ENCODE results near the gene FBXO42.

FBXO42 gene

DNA sequence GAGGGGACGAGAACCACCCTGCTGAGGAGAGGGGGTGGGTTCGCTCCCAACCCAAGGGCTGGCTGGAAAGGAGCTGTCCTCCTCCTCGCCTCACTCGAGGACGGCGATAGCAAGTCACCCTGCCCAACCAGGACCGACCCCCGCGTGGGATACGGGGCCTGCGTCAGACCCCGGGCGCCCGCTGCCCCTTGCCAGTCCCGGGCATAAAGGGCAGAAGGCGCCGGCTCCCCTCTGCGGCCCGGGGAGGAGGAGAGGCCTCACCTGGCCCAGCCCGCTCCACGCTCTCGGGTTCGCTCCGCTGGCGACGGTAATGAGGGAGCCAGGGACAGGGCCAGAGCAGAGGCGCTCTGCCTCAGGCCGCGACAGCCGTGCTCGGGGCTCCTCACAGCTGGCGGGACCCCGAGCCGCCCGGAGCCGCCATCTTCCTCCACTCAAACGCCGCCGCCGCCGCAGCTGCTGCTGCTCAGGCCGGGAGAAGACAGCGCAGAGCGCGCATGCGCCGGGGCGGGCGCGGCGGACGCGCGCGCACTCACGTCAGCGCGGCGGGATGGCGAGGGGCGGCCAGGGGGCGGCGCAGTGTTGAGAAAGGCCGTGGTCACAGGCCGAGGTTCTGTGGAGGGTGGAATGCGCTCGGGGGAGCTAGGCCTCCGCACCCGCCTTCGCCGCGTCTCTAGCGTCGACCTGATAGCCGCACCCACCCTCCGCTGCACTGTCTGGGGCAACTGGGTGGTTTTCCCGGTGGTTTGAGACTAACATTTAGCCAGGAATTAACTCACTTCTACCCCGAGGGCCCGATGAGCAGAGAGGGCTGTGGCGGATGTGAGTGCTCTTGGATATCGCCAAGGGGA, at the start of gene FBXO42:
FBXO42 (minus strand) TSS at position 487 of the 848 bp plus-strand sequence. CDS start 37,062 bp downstream, outside the sequence.
- DNase-seq (ENCODE audit: low spot score): peak; percentile 90

DNA sequence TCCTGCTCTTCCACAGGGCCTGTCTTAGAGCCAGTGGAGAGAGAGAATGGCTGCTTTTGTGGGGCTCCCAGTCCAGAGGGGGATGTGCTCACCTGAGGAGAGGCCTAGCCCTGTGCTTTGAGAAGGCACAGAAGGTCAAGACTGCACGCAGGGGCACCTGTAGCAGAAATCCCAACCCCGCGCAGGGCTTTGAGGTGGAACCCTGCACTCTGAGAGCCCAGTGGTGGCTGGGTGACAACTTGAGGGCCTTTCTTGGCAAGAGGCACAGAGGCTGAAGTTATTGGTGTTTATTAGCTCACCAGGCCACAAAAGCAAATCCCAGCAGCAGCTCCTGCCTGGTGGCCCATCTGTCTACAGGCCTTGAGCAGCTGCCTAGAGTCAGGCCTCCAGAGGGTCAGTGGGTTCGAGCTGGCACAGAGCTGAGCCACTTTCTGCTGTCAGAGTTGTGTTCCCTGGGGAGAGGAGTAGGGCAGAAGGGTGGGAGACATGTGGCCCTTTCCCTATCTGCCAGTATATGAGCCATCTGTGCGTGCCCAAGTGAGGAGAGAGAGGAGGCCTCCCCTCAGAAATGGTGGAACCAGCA, 46.2 kb upstream of the FBXO42 start:
- no peak for DNase-seq (ENCODE audit: low spot score)

GRCh38 chr1:16397120-16397519, 44.8 kb upstream of the FBXO42 start:
- no peak for DNase-seq (ENCODE audit: low spot score)

- no peak for DNase-seq (ENCODE audit: low spot score)
Observed at GRCh38 chr1:16396591-16396990, 44.3 kb upstream of the FBXO42 start.

DNA sequence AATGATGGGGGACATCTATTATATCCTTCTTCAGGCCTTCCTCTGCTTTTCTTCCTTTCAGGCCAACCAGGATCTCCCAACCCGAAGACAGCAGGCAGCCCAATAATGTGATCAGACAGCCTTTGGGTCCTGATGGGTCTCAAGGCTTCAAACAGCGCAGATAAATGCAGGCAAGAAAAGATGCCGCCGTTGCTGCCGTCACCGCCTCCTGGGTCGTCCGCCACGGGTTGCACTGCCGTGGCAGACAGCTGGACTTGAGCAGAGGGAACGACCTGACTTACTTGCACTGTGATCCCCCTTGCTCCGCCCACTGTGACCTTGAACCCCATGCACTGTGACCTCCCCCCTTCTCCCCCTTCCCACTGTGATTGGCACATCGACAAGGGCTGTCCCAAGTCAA, 42.7 kb upstream of the FBXO42 start:
- DNase-seq (ENCODE audit: low spot score): no peak

GRCh38 chr1:16393570-16394521, 41.6 kb upstream of the FBXO42 start:
- no peak for DNase-seq (ENCODE audit: low spot score)

- DNase-seq (ENCODE audit: low spot score): no peak
Observed at GRCh38 chr1:16392740-16393569, 40.7 kb upstream of the FBXO42 start.

GRCh38 chr1:16391411-16391810, 39.1 kb upstream of the FBXO42 start:
- no peak for DNase-seq (ENCODE audit: low spot score)

- no peak for DNase-seq (ENCODE audit: low spot score)
Observed at GRCh38 chr1:16387201-16388188, 35.2 kb upstream of the FBXO42 start.

GRCh38 chr1:16386454-16387113, 34.3 kb upstream of the FBXO42 start:
- DNase-seq (ENCODE audit: low spot score): peak; percentile 65

DNA sequence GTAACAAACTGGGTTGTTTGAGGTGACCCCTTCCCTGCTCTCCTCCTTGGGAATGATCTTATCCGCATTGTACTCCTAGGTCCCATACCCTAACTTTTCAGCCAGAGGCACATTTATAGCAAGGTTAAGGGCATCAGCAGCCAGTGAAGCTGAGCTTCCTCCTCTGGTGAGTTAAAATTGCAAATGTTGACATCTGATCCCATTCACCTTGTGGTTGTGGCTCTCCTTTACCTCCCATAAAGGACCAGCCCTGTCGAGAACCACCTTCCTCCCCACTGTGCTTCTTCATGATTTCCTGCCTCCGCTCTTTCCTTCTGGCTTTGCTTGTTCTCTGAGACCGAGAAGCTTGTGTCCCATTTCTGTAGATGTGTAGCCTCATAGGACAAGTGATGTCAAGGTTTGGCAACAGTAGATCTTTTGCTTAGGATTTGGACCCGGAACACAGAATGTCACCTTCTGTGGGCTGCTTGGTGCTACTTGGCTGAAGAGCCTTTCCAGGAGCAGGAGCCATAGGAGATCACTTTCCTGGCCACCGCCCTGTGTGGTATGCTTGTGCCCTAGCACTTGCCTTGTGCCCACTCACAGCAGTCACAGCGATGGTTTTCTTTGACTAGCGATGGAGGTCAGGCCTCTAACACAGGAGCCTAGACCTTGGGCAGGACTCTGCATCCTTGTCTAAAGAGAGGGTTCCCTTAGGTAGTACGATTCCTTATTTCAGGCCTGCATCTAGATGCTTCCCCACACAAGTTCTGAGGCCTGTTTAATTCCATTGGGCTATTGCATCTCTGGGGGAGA, 33.6 kb upstream of the FBXO42 start:
- DNase-seq (ENCODE audit: low spot score): no peak

DNA sequence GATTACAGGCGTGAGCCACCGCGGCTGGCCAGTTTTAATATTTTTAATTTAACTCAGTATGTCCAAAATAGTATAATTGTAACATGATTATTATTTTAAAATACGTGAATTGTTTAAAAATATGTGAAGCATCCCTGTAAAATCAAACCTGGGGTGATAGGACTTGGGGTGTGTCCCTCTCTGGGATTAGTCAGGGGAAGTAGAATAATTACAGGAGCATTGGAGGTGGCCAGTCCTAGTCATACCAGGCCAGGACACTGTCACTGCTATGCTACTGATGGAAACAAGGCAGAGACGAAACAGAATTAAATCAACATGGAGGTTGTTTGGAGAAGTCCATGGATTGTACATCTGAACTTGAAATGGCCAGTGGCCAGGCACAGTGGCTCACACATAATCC, 31.6 kb upstream of the FBXO42 start:
- DNase-seq (ENCODE audit: low spot score): no peak

DNA sequence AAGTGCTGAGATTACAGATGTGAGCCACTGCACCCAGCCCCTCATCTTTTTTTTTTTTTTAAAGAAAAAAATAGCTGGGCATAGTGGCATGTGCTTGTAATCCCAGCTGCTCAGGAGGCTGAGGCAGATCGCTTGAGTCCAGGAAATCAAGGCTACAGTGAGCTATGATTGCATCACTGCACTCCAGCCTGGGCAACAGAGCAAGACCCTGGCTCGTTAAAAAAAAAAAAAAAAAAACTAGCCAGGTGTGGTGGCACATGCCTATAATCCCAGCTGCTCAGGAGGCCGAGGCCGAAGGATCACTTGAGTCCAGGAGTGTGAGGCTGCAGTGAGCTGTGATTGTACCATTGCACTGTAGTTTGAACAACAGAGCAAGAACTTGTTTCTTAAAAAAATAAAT, 28.6 kb upstream of the FBXO42 start:
- no peak for DNase-seq (ENCODE audit: low spot score)

DNA sequence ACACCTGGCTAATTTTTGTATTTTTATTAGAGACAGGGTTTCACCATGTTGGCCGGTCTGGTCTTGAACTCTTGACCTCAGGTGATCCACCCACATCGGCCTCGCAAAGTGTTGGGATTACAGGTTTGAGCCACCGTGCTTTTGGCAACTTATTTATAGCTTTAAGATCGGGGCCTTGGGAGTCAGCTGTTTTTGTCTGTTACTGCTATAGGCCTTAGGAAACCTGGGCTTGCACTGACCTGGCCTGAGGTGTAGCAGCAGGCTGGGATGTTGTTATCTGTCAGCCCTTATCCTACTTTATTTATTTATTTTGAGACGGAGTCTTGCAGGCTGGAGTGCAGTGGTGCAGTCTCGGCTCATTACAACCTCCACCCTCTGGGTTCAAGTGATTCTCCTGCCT, 26.2 kb upstream of the FBXO42 start:
- DNase-seq (ENCODE audit: low spot score): no peak

- DNase-seq (ENCODE audit: low spot score): no peak
Observed at GRCh38 chr1:16376971-16377370, 24.7 kb upstream of the FBXO42 start.

DNA sequence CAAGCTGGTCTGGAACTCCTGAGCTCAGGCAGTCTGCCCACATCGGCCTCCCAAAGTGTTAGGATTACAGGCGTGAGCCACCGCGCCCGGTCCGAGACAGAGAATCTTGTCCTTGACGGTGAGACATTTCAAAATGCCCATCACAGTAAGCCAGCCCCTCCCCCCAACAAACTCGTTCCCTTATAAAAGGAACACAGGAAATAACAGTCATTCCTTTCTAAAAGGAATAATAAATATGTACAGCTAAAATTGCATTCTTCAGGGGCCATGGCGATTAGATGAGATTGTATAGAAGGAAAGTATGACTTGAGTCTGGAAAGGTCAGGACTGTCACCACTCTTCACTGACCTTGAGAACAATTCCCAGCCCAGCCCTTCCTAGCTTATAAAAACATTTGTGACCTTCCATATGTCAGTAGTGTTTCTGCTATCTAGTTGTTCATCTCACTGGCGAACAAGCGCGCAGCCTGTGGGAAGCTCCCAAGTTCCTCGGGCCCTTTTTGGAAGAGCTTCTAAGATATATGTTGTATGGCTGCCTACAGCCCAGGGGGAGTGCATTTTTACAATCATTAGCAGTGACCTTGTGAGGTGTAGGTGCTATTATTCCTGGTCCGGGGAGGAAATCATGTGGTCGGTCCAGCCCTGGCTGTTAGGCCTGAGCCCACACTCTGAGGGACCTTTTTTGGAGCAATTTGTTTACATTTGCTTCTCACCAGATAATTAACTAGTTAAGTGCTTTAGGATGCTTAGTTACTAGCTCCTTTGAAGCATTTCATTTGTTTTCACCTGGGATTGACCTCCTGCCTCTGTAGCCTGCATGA, 23.5 kb upstream of the FBXO42 start:
- no peak for DNase-seq (ENCODE audit: low spot score)

- DNase-seq (ENCODE audit: low spot score): no peak
Observed at GRCh38 chr1:16374266-16374665, 22.0 kb upstream of the FBXO42 start.

All from globus pallidus (tissue), 1 donor.